OCI-M2 (cell line): ENCODE measurements around the gene RSRC1.
"Not testable (repeated sequence)": the region's sequence is repeated elsewhere in the genome, so short reads cannot be mapped to it uniquely, and the experiment has no call there.

ENCODE experiments used
- DNase-seq: peaks from one replicate; lab custom pipeline; 2025; ENCODE audit not compliant: unreplicated experiment; lab: John Stamatoyannopoulos, UW

RSRC1 gene

DNA sequence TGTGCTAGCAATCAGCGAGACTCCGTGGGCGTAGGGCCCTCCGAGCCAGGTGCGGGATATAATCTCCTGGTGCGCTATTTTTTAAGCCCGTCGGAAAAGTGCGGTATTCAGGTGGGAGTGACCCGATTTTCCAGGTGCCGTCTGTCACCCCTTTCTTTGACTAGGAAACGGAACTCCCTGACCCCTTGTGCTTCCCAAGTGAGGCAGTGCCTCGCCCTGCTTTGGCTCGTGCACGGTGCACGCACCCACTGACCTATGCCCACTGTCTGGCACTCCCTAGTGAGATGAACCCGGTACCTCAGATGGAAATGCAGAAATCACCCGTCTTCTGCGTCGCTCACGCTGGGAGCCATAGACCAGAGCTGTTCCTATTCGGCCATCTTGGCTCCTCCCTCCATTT, 406.8 kb downstream of the RSRC1 start:
- not testable (repeated sequence) for DNase-seq

DNA sequence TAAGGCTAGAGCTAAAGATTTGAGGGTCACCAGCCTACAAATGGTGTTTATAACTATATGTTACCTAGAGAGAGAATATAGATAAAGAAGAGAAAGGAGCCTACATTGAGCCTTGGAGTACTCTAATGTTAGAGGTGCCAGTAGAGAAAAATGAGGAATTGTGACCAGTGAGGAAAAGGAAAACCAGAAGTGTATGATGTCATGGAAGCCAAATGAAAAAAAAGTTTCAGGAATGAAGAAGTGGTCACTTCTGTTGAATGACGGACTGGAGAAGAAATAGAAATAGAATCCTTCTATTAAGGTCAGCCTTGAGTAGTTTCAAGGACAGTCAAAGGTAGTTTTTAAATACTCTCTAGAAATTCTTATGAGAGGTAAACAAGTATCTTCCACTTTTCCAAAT, 409.9 kb downstream of the RSRC1 start:
- DNase-seq = no peak

- DNase-seq = no peak
These were observed 410.5 kb downstream of the RSRC1 start for GRCh38 chr3:158520433-158520832.

DNA sequence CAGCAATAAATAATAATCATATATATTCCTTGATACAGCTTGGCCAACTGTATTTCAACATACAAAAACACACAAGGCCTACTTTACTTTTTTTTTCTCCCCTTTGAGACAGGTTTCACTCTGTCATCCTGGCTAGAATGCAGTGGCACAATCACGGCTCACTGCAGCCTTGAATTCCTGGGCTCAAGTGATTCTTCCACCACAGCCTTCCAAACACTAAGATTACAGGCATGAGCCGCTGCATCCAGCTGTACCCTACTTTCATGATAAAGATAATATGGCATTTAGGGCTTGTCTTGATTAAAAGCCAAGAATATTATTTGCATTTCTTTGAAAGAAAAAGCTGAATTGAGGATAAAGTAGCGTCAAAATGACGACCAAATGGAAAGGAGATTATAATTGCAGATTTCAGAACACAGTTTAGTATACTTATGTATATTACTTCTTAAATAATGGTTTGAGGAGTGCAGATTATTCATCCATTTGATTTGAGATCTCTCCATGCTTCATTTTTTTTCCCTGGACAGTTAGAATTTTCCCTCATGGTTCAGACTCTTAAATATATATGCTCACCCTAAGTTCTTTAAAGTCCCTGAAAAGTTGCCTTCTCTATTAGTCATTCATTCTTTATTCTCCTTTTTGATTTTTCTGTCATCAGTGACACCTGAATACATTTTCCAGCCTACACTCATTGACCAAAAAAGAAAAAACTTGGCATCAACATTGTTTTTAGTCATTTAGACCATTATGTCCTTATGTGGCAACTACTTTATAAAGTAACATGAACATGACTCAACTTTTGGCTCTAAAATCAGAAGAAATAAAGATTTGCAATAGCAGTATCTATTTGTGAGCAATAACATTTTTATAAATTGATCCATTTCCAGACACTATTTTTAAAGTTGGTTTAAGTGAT, 412.6 kb downstream of the RSRC1 start:
- no peak for DNase-seq

- DNase-seq = no peak
These were observed 418.3 kb downstream of the RSRC1 start for GRCh38 chr3:158528076-158528674.

DNA sequence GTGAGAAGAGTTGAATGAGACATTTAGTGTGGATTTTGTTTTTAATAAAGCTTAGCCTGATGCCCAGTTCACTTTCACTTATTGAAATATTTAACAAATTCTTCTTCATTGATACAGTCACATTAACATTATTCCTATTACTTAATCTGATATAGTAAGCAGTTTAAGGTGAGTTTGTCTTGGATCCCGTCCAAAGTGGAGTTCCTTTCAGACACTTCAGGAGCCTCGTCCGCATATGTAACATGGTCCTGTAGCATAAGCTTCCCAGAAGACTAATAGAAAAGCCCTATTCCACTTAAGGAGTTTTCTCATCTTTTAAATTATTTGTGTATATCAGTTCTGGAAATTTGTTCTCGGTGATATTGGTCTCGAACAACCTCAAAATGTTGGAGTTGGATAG, 421.4 kb downstream of the RSRC1 start:
- DNase-seq = no peak

DNA sequence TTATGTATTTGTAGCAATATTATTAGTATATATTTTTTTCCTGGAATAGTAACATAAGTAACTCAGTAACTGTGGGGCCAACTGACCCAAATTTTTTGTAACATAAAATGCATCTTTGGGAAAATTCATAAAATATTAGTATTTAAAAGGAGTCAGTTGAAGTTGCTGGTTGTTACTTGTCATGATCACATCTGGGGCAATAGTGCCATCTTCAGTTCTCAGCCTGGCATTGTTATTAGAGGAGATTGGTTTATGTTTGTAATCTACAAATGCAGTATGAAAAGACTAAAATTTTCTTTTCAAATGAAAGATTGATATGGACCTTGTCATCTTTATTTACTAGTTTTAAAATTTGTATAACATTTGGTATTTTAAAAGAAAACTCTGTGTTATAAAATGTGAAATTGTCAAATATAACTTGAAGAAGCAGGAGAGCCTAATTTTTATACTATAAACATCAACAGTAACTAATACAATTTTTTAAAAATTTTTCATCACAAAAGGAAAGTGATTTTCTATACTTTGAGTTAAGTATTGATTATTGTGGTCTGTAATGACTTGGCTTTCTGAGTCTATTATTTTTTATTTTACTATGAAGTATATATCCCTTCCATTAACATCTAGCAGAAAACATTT, 422.3 kb downstream of the RSRC1 start:
- no peak for DNase-seq

- no peak for DNase-seq
These were observed 426.0 kb downstream of the RSRC1 start for GRCh38 chr3:158535918-158536317.

DNA sequence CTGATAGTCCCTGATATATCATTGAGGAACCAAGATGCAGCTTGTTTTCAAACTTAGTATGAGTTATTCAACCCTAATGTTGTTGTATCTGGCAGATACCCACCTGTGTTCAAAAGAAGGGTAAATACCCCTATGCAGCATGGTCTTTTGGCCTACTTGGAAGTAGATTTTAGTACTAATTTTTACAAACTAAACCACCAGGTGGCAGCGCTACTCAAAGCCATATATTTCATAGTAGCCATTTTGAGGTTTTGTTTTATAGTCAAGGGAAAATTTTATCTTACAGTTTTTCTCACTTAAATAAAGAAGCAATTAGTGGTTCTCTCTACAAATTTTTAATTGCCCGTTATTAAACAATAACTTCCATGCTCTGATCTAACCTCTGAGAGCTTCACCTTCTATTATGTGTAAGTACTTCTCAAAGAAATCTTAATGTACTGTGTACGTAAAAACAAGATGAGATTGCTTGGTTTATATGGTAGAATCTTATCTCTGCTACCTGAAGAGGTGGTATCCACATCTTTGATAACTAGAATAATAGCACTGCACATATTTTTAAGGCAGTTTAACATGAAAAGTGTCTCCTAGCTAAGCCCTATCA, 429.6 kb downstream of the RSRC1 start:
- peak; percentile 9 for DNase-seq

DNA sequence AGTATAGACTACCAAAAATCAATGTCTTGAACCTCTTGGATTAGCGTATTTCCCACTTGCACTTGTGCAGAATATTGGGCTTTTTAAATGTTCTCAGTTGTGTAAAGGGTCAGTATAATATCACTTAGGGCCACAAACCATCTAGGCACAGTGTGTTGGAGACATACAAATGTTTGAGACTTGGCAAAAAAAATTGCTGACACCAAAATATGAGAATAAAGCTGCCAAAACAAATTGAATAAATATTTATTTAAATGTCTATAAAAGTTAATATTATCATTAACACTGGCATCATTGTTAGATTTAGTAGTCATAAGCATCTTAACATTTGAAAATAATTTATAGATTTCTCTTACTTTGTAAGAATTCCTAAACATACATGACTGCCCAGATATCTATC, 430.2 kb downstream of the RSRC1 start:
- DNase-seq = no peak

GRCh38 chr3:158548691-158549090, 438.8 kb downstream of the RSRC1 start:
- no peak for DNase-seq

- DNase-seq = not testable (repeated sequence)
These were observed 440.0 kb downstream of the RSRC1 start for GRCh38 chr3:158549938-158550337.

DNA sequence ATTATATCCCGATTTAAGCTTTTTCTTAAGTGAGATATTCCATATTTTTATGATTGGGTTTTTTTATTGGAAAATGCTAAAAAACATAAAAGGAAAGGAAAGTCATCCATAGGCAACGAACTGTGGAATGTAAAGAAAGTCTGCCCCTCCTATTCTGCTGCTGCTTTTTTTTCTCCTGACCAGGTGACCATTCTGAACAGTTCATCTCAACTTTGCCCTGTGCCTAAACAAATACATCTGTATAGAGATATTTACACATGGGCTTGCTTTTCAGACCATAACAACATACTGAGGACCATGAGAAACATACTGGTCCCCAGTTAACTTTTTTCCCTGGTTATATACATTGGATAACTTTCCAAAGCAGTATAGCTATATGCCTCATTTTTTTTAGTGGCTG, 442.2 kb downstream of the RSRC1 start:
- DNase-seq = no peak

DNA sequence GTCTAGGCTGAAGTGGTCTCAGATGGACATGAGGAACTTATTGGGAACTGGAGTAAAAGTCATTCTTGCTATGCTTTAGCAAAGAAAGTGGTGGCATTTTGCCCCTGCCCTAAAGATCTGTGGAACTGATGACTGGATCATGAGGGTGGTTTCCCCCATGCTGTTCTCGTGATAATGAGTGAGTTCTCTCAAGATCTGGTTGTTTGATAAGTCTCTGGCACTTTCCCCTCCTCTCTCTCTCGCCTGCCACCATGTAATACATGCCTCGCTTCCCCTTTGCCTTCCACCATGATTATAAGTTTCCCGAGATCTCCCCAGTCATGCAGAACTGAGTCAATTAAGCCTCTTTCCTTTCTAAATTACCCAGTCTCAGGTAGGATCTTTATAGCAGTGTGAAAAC, 449.6 kb downstream of the RSRC1 start:
- DNase-seq = no peak

- no peak for DNase-seq
These were observed 451.1 kb downstream of the RSRC1 start for GRCh38 chr3:158560979-158561378.

GRCh38 chr3:158562674-158563073, 452.8 kb downstream of the RSRC1 start:
- DNase-seq = no peak

GRCh38 chr3:158563076-158563475, 453.2 kb downstream of the RSRC1 start:
- no peak for DNase-seq

DNA sequence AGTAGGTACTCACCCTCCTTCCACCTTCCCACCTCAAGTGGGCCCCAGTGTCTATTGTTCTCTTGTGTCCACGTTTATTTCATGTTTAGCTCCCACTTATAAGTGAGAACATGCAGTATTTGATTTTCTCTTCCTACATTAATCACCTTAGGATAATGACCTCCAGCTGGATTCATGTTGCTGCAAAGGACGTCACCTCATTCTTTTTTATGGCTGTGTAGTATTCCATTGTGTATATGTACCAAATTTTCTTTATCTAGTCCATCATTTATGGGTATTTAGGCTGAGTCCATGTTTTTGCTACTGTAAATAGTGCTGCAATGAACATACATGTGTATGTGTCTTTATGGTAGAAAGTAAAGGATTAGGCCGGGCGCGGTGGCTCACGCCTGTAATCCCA, 455.2 kb downstream of the RSRC1 start:
- no peak for DNase-seq

DNA sequence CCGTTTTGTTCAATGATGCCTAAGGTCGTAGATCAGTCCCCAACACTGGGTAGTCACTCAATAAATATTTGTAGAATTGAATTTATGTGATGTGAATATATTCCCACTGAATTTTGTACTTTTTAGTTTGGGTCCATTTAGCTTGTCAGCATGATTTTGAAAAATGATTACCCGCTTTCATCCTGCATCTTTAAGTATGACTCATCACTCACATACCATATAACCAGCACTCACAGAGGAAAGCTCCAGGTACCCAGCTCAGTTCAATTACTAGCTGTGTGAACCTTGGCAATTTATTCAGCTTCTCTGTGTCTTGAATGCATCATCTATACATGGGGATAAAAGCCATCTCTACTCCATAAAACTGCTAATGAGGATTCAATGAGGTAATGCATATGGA, 458.9 kb downstream of the RSRC1 start:
- no peak for DNase-seq

DNA sequence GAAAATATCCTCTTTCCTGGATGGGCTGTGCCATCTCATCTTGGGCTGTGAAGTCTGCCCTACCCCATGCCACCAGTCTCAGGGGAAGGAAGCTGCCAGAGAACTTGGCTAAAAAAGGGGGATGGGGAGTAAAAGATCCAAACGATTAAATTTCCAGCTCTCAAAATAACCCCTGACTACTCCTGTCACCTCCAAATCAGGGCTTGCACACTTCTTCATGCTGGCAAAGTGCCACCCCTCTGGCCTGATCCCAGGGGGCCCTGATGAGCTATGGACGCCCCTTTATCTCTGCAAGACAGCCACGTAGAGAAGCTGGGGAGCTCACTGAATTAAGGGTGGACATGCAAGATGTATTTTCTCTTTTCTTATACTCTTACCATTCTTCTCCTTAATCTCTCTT, 459.9 kb downstream of the RSRC1 start:
- DNase-seq = no peak

GRCh38 chr3:158570999-158571702, 461.3 kb downstream of the RSRC1 start, which contains the start of gene MLF1:
MLF1 (plus strand) TSS chr3:158571194; CDS start chr3:158571301, 107 bp downstream.
- DNase-seq = peak; percentile 51
